Astrocyte (in vitro differentiated cells and primary cell): ENCODE results near the gene ZNF367. TPM values are rescaled to one million over a fixed set of nuclear protein-coding genes. Genes with fewer than 3 reads are reported as not detected.

Experiments
- DNase-seq: peaks from one replicate; pipeline ENCODE4 v3.0.0-alpha.2; 2010; ENCODE audit warnings: low read depth
- FAIRE-seq: peaks from 2 replicates; lab custom pipeline; 2011; peaks lifted over from hg19 to GRCh38; lab: Jason Lieb, UNC
- H2AFZ ChIP-seq: 2 replicates; pipeline ENCODE4 v1.6.0; 2012; ENCODE audit warnings: low read depth, low read length, inconsistent platforms
- H3K27ac ChIP-seq: 2 replicates; pipeline ENCODE4 v1.5.1; 2011; ENCODE audit warnings: low read depth, low read length, inconsistent platforms
- H3K27me3 ChIP-seq: 2 replicates; pipeline ENCODE4 v1.6.0; 2011; ENCODE audit warnings: low read length, inconsistent platforms; ENCODE audit not compliant: insufficient read depth
- H3K36me3 ChIP-seq: 2 replicates; pipeline ENCODE4 v1.5.1; 2011; ENCODE audit warnings: low read length, inconsistent platforms; ENCODE audit not compliant: insufficient read depth
- H3K4me1 ChIP-seq: 2 replicates; pipeline ENCODE4 v1.5.1; 2011; ENCODE audit warnings: low read length, inconsistent platforms; ENCODE audit not compliant: insufficient read depth
- H3K4me2 ChIP-seq: 2 replicates; pipeline ENCODE4 v1.6.0; 2012; ENCODE audit warnings: low read length, inconsistent platforms
- H3K4me3 ChIP-seq: 2 replicates; pipeline ENCODE4 v1.5.1; 2011; ENCODE audit warnings: low read depth, mild to moderate bottlenecking, low read length, inconsistent platforms; ENCODE audit not compliant: insufficient read depth
- H3K79me2 ChIP-seq: 2 replicates; pipeline ENCODE4 v1.6.0; 2012; ENCODE audit warnings: mild to moderate bottlenecking, low read length, inconsistent platforms; ENCODE audit not compliant: insufficient read depth
- H3K9ac ChIP-seq: 2 replicates; pipeline ENCODE4 v1.6.0; 2012; ENCODE audit warnings: mild to moderate bottlenecking, low read length, inconsistent platforms
- H3K9me3 ChIP-seq: 2 replicates; pipeline ENCODE4 v1.5.1; 2012; ENCODE audit warnings: low read depth, mild to moderate bottlenecking, low read length, inconsistent platforms; ENCODE audit not compliant: insufficient read depth
- H4K20me1 ChIP-seq: 2 replicates; pipeline ENCODE4 v1.6.0; 2012; ENCODE audit warnings: low read length, inconsistent platforms; ENCODE audit not compliant: insufficient read depth
- H3K27ac Mint-ChIP-seq: one replicate; pipeline ENCODE4 v1.8.0; 2021; ENCODE audit warnings: mild to moderate bottlenecking, mixed read lengths; ENCODE audit not compliant: unreplicated experiment
- H3K27me3 Mint-ChIP-seq: one replicate; pipeline ENCODE4 v1.8.0; 2021; ENCODE audit warnings: low read depth, mixed read lengths; ENCODE audit not compliant: unreplicated experiment
- H3K36me3 Mint-ChIP-seq: one replicate; pipeline ENCODE4 v1.8.0; 2021; ENCODE audit warnings: low read depth, mixed read lengths; ENCODE audit not compliant: unreplicated experiment
- H3K4me1 Mint-ChIP-seq: one replicate; pipeline ENCODE4 v1.8.0; 2021; ENCODE audit warnings: low read depth, mixed read lengths; ENCODE audit not compliant: unreplicated experiment
- H3K4me3 Mint-ChIP-seq: one replicate; pipeline ENCODE4 v1.8.0; 2021; ENCODE audit warnings: mild to moderate bottlenecking, moderate library complexity, mixed read lengths; ENCODE audit not compliant: unreplicated experiment
- H3K9me3 Mint-ChIP-seq: one replicate; pipeline ENCODE4 v1.8.0; 2021; ENCODE audit warnings: mild to moderate bottlenecking, mixed read lengths; ENCODE audit not compliant: unreplicated experiment
- CTCF ChIP-seq: IDR thresholded peaks from 2 replicates; pipeline ENCODE4 v1.5.1; 2011; ENCODE audit warnings: low read depth, mild to moderate bottlenecking, inconsistent platforms, low read length, moderate library complexity; ENCODE audit not compliant: insufficient read depth
- EZH2 ChIP-seq: IDR thresholded peaks from 2 replicates; pipeline ENCODE4 v1.6.1; 2012; ENCODE audit warnings: mild to moderate bottlenecking, low read length, inconsistent platforms; ENCODE audit not compliant: insufficient read depth
- total RNA-seq: library from RNA; stranded (reverse); gene quantifications from 2 replicates; pipeline ENCODE4 v1.2.1, GENCODE V29; 2021

Gene ZNF367
- total RNA-seq, 1 donor from 2014 or later, result 0.89 TPM

- Mint-ChIP-seq H3K27me3 (no peaks in the 10 kb centered on the region), H3K9me3 (no peaks in the 10 kb centered on the region), H3K36me3 (no peaks in the 10 kb centered on the region), H3K4me1 (peaks cover 19% of the 10 kb centered on the region), H3K4me3 (peak overlapping the region; percentile 88), H3K27ac (peak overlapping the region; percentile 97)
- H3K36me3 ChIP-seq, result no peaks in the 10 kb centered on the region
- H3K79me2 ChIP-seq, result peaks cover 26% of the 10 kb centered on the region
- H3K9ac ChIP-seq, result peak overlapping the region; percentile 93
- H3K9me3 ChIP-seq, result no peaks in the 10 kb centered on the region
- peak overlapping the region; percentile 92 for H2AFZ ChIP-seq
- peak overlapping the region; percentile 94 for H3K4me2 ChIP-seq
- peak overlapping the region; percentile 79 for H3K4me3 ChIP-seq
- peak overlapping the region; percentile 93 for H3K27ac ChIP-seq
- peaks cover 25% of the 10 kb centered on the region for H3K4me1 ChIP-seq
- no peak for DNase-seq
- H3K27me3 ChIP-seq, result no peaks in the 10 kb centered on the region
- TF ChIP-seq EZH2 (no peak), CTCF (no peak)
- no peaks in the 10 kb centered on the region for H4K20me1 ChIP-seq
- FAIRE-seq, result no peak
These were observed 935 bp upstream of the ZNF367 start for GRCh38 chr9:96418920-96419690.

- no peaks in the 10 kb centered on the region for H3K9me3 Mint-ChIP-seq
These were observed 498 bp downstream of the ZNF367 start for GRCh38 chr9:96417661-96418082.

More at GRCh38 chr9:96417661-96418082, 498 bp downstream of the ZNF367 start:
- no peaks in the 10 kb centered on the region for H3K36me3 ChIP-seq
- peaks cover 37% of the 10 kb centered on the region for H3K79me2 ChIP-seq
- H3K9me3 ChIP-seq, result no peaks in the 10 kb centered on the region
- H2AFZ ChIP-seq, result peak overlapping the region; percentile 91
- FAIRE-seq (no peak), DNase-seq (no peak)
- H4K20me1 ChIP-seq, result peaks cover 3% of the 10 kb centered on the region
- H3K4me3 ChIP-seq, result peak overlapping the region; percentile 87
- H3K4me3 Mint-ChIP-seq, result peak overlapping the region; percentile 84
- H3K27me3 Mint-ChIP-seq, result no peaks in the 10 kb centered on the region
- peak overlapping the region; percentile 85 for H3K9ac ChIP-seq
- no peak for TF ChIP-seq EZH2
- TF ChIP-seq CTCF, result no peak
- peak overlapping the region; percentile 88 for H3K27ac ChIP-seq
- H3K4me1 Mint-ChIP-seq, result peaks cover 19% of the 10 kb centered on the region
- peaks cover 25% of the 10 kb centered on the region for H3K4me1 ChIP-seq
- H3K36me3 Mint-ChIP-seq, result no peaks in the 10 kb centered on the region
- H3K27me3 ChIP-seq, result no peaks in the 10 kb centered on the region
- H3K4me2 ChIP-seq, result peak overlapping the region; percentile 94
- no peak overlapping the region for H3K27ac Mint-ChIP-seq
